HG03565 (cell line): Measurements from ENCODE around the gene LRCH1.

Experiments used
- ATAC-seq: cut with Tn5 transposase; IDR thresholded peaks from one replicate; pipeline ENCODE4 v1.9.1; 2021; ENCODE audit warnings: mild to moderate bottlenecking, moderate library complexity; ENCODE audit not compliant: unreplicated experiment

Gene LRCH1

GRCh38 chr13:46685006-46685730 is 132.2 kb downstream of the LRCH1 start:
- no peak for ATAC-seq

- no peak for ATAC-seq
Observed at GRCh38 chr13:46686171-46686570, 133.2 kb downstream of the LRCH1 start.

- no peak for ATAC-seq
Observed at GRCh38 chr13:46687810-46688209, 134.8 kb downstream of the LRCH1 start.

- ATAC-seq: no peak
Observed at GRCh38 chr13:46688306-46688705, 135.3 kb downstream of the LRCH1 start.

- ATAC-seq: no peak
Observed at GRCh38 chr13:46698014-46698413, 145.0 kb downstream of the LRCH1 start.

GRCh38 chr13:46698910-46699460 is 146.0 kb downstream of the LRCH1 start:
- ATAC-seq: no peak

GRCh38 chr13:46712524-46712923 is 159.6 kb downstream of the LRCH1 start:
- no peak for ATAC-seq

GRCh38 chr13:46715363-46715762 is 162.4 kb downstream of the LRCH1 start:
- no peak for ATAC-seq

GRCh38 chr13:46716821-46717220 is 163.9 kb downstream of the LRCH1 start:
- no peak for ATAC-seq

GRCh38 chr13:46717275-46717674 is 164.3 kb downstream of the LRCH1 start:
- ATAC-seq: no peak

GRCh38 chr13:46717856-46718255 is 164.9 kb downstream of the LRCH1 start:
- ATAC-seq: no peak

- peak; percentile 56 for ATAC-seq
Observed at GRCh38 chr13:46720189-46720588, 167.2 kb downstream of the LRCH1 start.

GRCh38 chr13:46721054-46721453 is 168.1 kb downstream of the LRCH1 start:
- no peak for ATAC-seq

- no peak for ATAC-seq
Observed at GRCh38 chr13:46726347-46726746, 173.4 kb downstream of the LRCH1 start.

- no peak for ATAC-seq
Observed at GRCh38 chr13:46728777-46729176, 175.8 kb downstream of the LRCH1 start.

GRCh38 chr13:46731535-46731934 is 178.6 kb downstream of the LRCH1 start:
- ATAC-seq: no peak

GRCh38 chr13:46735425-46735824 is 182.5 kb downstream of the LRCH1 start:
- no peak for ATAC-seq

- no peak for ATAC-seq
Observed at GRCh38 chr13:46736541-46737310, 183.8 kb downstream of the LRCH1 start.

GRCh38 chr13:46738055-46738454 is 185.1 kb downstream of the LRCH1 start:
- no peak for ATAC-seq

- no peak for ATAC-seq
Observed at GRCh38 chr13:46738766-46739165, 185.8 kb downstream of the LRCH1 start.

- ATAC-seq: no peak
Observed at GRCh38 chr13:46739447-46740098, 186.6 kb downstream of the LRCH1 start.

- no peak for ATAC-seq
Observed at GRCh38 chr13:46743191-46743590, 190.2 kb downstream of the LRCH1 start.
